GM21423 (cell line): ENCODE data around the gene CTNNBL1.
A peak's percentile ranks its signal among the peaks of the same experiment; 100 is the strongest.
"Not testable (repeated sequence)": the region's sequence is repeated elsewhere in the genome, so short reads cannot be mapped to it uniquely, and the experiment has no call there.

Source experiments
- ATAC-seq: cut with Tn5 transposase; IDR thresholded peaks from one replicate; pipeline ENCODE4 v1.9.1; 2021; ENCODE audit warnings: mild to moderate bottlenecking, moderate library complexity; ENCODE audit not compliant: unreplicated experiment

CTNNBL1 gene

GRCh38 chr20:37693635-37694626, at the start of gene CTNNBL1:
Gene CTNNBL1, plus strand, starts transcription at chr20:37694030. Its CDS starts 93 bp downstream, at chr20:37694123.
- ATAC-seq, result peak; percentile 83

- no peak for ATAC-seq
Measured at GRCh38 chr20:37644605-37645004, 49.2 kb upstream of the CTNNBL1 start.

GRCh38 chr20:37647946-37648345, 45.9 kb upstream of the CTNNBL1 start:
- ATAC-seq, result no peak

- ATAC-seq, result no peak
Measured at GRCh38 chr20:37649017-37649416, 44.8 kb upstream of the CTNNBL1 start.

- no peak for ATAC-seq
Measured at GRCh38 chr20:37649676-37650370, 44.0 kb upstream of the CTNNBL1 start.

- no peak for ATAC-seq
Measured at GRCh38 chr20:37650661-37651060, 43.2 kb upstream of the CTNNBL1 start.

GRCh38 chr20:37651932-37652331, 41.9 kb upstream of the CTNNBL1 start:
- no peak for ATAC-seq

- no peak for ATAC-seq
Measured at GRCh38 chr20:37656945-37657344, 36.9 kb upstream of the CTNNBL1 start.

GRCh38 chr20:37657924-37658804, 35.7 kb upstream of the CTNNBL1 start:
- ATAC-seq, result no peak

- no peak for ATAC-seq
Measured at GRCh38 chr20:37661519-37661918, 32.3 kb upstream of the CTNNBL1 start.

GRCh38 chr20:37662308-37662707, 31.5 kb upstream of the CTNNBL1 start:
- no peak for ATAC-seq

GRCh38 chr20:37664595-37664994, 29.2 kb upstream of the CTNNBL1 start:
- ATAC-seq, result not testable (repeated sequence)

GRCh38 chr20:37668166-37668565, 25.7 kb upstream of the CTNNBL1 start:
- ATAC-seq, result no peak

- ATAC-seq, result no peak
Measured at GRCh38 chr20:37669062-37669772, 24.6 kb upstream of the CTNNBL1 start.

GRCh38 chr20:37669773-37670236, 24.0 kb upstream of the CTNNBL1 start:
- no peak for ATAC-seq

GRCh38 chr20:37670351-37670791, 23.5 kb upstream of the CTNNBL1 start:
- no peak for ATAC-seq

GRCh38 chr20:37672143-37672542, 21.7 kb upstream of the CTNNBL1 start:
- ATAC-seq, result no peak

- ATAC-seq, result no peak
Measured at GRCh38 chr20:37673444-37673843, 20.4 kb upstream of the CTNNBL1 start.

GRCh38 chr20:37676440-37676839, 17.4 kb upstream of the CTNNBL1 start:
- ATAC-seq, result no peak
